SK-N-SH treated with all-trans-retinoic acid at 6 μM for 48 hours (cell line): ENCODE data around the gene RETREG1.

ENCODE experiments used
- ATAC-seq: fragments of 200-7000 bp; cut with Tn5 transposase; 3 replicates; pipeline ENCODE4 v1.9.1; 2020; ENCODE audit warnings: mild to moderate bottlenecking, moderate library complexity
- ARNTL ChIP-seq: fragments of 450-650 bp; formaldehyde crosslinking; IDR thresholded peaks from 2 replicates; pipeline ENCODE4 v1.5.0; 2020; ENCODE audit warnings: low read depth, mild to moderate bottlenecking, moderate library complexity, borderline replicate concordance
- BACH2 ChIP-seq: fragments of 250-450 bp; sonication (Bioruptor Pico); IDR thresholded peaks from 2 replicates; pipeline ENCODE4 v1.9.0; 2021; ENCODE audit warnings: mild to moderate bottlenecking, borderline replicate concordance
- CSDC2 ChIP-seq: fragments of 250-450 bp; sonication (Bioruptor Pico); IDR thresholded peaks from 2 replicates; pipeline ENCODE4 v1.5.0; 2020; ENCODE audit warnings: mild to moderate bottlenecking, moderate library complexity
- ESRRG ChIP-seq: fragments of 250-450 bp; sonication (Bioruptor Pico); IDR thresholded peaks from 2 replicates; pipeline ENCODE4 v1.6.1; 2021; ENCODE audit warnings: mild to moderate bottlenecking
- GLIS3 ChIP-seq: fragments of 250-450 bp; sonication (Bioruptor Pico); IDR thresholded peaks from 2 replicates; pipeline ENCODE4 v1.5.0; 2020; ENCODE audit warnings: mild to moderate bottlenecking, moderate library complexity
- ISL1 ChIP-seq: fragments of 250-450 bp; sonication (Bioruptor Pico); IDR thresholded peaks from 2 replicates; pipeline ENCODE4 v2.1.2; 2022; ENCODE audit warnings: mild to moderate bottlenecking, moderate library complexity
- OSR1 ChIP-seq: fragments of 250-450 bp; sonication (Bioruptor Pico); IDR thresholded peaks from 2 replicates; pipeline ENCODE4 v1.8.0; 2022; ENCODE audit warnings: moderate library complexity, mild to moderate bottlenecking, inconsistent platforms
- PATZ1 ChIP-seq: fragments of 250-450 bp; sonication (Bioruptor Pico); IDR thresholded peaks from 2 replicates; pipeline ENCODE4 v1.8.0; 2020; ENCODE audit warnings: mild to moderate bottlenecking, moderate library complexity, borderline replicate concordance
- PPARA ChIP-seq: fragments of 250-450 bp; sonication (Bioruptor Pico); IDR thresholded peaks from 2 replicates; pipeline ENCODE4 v1.5.0; 2020; ENCODE audit warnings: mild to moderate bottlenecking, borderline replicate concordance
- RARB ChIP-seq: fragments of 250-450 bp; sonication (Bioruptor Pico); IDR thresholded peaks from 2 replicates; pipeline ENCODE4 v1.8.0; 2021; ENCODE audit warnings: mild to moderate bottlenecking, moderate library complexity
- SNAI2 ChIP-seq: fragments of 250-450 bp; sonication (Bioruptor Pico); IDR thresholded peaks from 2 replicates; pipeline ENCODE4 v1.5.0; 2020; ENCODE audit warnings: mild to moderate bottlenecking, moderate library complexity
- TCF4 ChIP-seq: fragments of 250-450 bp; sonication (Bioruptor Pico); IDR thresholded peaks from 2 replicates; pipeline ENCODE4 v1.8.0; 2021; ENCODE audit warnings: mild to moderate bottlenecking, moderate library complexity, borderline replicate concordance
- TOX ChIP-seq: fragments of 250-450 bp; sonication (Bioruptor Pico); IDR thresholded peaks from 2 replicates; pipeline ENCODE4 v1.8.0; 2021; ENCODE audit warnings: mild to moderate bottlenecking, moderate library complexity, borderline replicate concordance
- TSHZ2 ChIP-seq: fragments of 250-450 bp; sonication (Bioruptor Pico); IDR thresholded peaks from 2 replicates; pipeline ENCODE4 v1.5.0; 2020; ENCODE audit warnings: mild to moderate bottlenecking, moderate library complexity
- ZFP3 ChIP-seq: fragments of 250-450 bp; sonication (Bioruptor Pico); IDR thresholded peaks from 2 replicates; pipeline ENCODE4 v1.5.0; 2020; ENCODE audit warnings: mild to moderate bottlenecking, moderate library complexity
- ZFP30 ChIP-seq: fragments of 450-650 bp; formaldehyde crosslinking; IDR thresholded peaks from 2 replicates; pipeline ENCODE4 v1.5.0; 2022; ENCODE audit warnings: mild to moderate bottlenecking, moderate library complexity
- ZNF565 ChIP-seq: fragments of 450-650 bp; formaldehyde crosslinking; conservative IDR thresholded peaks from 2 replicates; pipeline ENCODE4 v1.5.0; 2020; ENCODE audit warnings: low read depth, mild to moderate bottlenecking, moderate library complexity
- ZNF70 ChIP-seq: fragments of 450-650 bp; formaldehyde crosslinking; IDR thresholded peaks from 2 replicates; pipeline ENCODE4 v1.5.0; 2020; ENCODE audit warnings: mild to moderate bottlenecking, moderate library complexity
- ZNF8 ChIP-seq: fragments of 450-650 bp; formaldehyde crosslinking; IDR thresholded peaks from 2 replicates; pipeline ENCODE4 v1.5.0; 2020; ENCODE audit warnings: mild to moderate bottlenecking, moderate library complexity
- TF ChIP-seq, protein P1 (sequence below): fragments of 250-450 bp; sonication (Bioruptor Pico); IDR thresholded peaks from 2 replicates; pipeline ENCODE4 v1.5.1; 2020; ENCODE audit warnings: low read depth, mild to moderate bottlenecking, moderate library complexity
- TF ChIP-seq, protein P2 (sequence below): fragments of 250-450 bp; sonication (Bioruptor Pico); IDR thresholded peaks from 2 replicates; pipeline ENCODE4 v1.5.1; 2021; ENCODE audit warnings: mild to moderate bottlenecking, moderate library complexity

The RETREG1 gene

GRCh38 chr5:16592255-16592654 is 24.5 kb downstream of the RETREG1 start:
- ATAC-seq = no peak
- TF ChIP-seq PATZ1 (CRISPR knock-in tag) = no peak
- TF ChIP-seq, protein P1, sequence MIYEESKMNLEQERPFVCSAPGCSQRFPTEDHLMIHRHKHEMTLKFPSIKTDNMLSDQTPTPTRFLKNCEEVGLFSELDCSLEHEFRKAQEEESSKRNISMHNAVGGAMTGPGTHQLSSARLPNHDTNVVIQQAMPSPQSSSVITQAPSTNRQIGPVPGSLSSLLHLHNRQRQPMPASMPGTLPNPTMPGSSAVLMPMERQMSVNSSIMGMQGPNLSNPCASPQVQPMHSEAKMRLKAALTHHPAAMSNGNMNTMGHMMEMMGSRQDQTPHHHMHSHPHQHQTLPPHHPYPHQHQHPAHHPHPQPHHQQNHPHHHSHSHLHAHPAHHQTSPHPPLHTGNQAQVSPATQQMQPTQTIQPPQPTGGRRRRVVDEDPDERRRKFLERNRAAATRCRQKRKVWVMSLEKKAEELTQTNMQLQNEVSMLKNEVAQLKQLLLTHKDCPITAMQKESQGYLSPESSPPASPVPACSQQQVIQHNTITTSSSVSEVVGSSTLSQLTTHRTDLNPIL = no peak
- no peak for TF ChIP-seq ZNF8 (CRISPR knock-in tag)
- no peak for TF ChIP-seq ZFP30 (CRISPR knock-in tag)
- TF ChIP-seq ZNF70 (CRISPR knock-in tag) = no peak
- TF ChIP-seq, protein P2, sequence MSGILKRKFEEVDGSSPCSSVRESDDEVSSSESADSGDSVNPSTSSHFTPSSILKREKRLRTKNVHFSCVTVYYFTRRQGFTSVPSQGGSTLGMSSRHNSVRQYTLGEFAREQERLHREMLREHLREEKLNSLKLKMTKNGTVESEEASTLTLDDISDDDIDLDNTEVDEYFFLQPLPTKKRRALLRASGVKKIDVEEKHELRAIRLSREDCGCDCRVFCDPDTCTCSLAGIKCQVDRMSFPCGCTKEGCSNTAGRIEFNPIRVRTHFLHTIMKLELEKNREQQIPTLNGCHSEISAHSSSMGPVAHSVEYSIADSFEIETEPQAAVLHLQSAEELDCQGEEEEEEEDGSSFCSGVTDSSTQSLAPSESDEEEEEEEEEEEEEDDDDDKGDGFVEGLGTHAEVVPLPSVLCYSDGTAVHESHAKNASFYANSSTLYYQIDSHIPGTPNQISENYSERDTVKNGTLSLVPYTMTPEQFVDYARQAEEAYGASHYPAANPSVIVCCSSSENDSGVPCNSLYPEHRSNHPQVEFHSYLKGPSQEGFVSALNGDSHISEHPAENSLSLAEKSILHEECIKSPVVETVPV (CRISPR knock-in tag) = no peak
- TF ChIP-seq ESRRG (CRISPR knock-in tag) = no peak
- no peak for TF ChIP-seq ZNF565
- TF ChIP-seq ZFP3 (CRISPR knock-in tag) = no peak
- no peak for TF ChIP-seq TOX
- TF ChIP-seq TCF4 (CRISPR knock-in tag) = no peak
- TF ChIP-seq RARB (CRISPR knock-in tag) = no peak
- TF ChIP-seq ARNTL (CRISPR knock-in tag) = no peak
- no peak for TF ChIP-seq SNAI2 (CRISPR knock-in tag)

GRCh38 chr5:16590685-16591084 is 26.1 kb downstream of the RETREG1 start:
- no peak for TF ChIP-seq BACH2 (CRISPR knock-in tag)
- TF ChIP-seq PATZ1 (CRISPR knock-in tag) = no peak
- ATAC-seq = no peak

DNA sequence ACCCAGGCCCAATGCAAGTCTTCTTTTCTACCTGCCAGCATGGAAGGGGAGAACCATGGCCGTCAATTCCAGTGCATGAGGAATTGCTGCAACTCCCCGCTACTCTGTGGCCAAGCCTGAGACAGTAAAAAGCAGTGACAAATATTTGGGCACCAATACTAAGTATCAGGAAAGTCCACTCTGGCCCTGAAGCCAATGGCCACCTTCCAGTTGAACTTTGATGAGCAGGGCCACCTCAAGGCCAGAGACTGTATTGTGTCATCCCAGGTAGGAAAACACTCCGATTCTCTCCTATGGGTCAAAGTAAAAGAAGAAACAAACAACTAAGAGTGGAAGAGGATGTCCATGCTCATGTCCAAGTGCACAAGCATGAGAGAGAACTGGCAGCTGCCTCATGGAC is 27.1 kb downstream of the RETREG1 start:
- TF ChIP-seq ESRRG (CRISPR knock-in tag) (no peak), ZNF70 (CRISPR knock-in tag) (no peak), TOX (no peak), ISL1 (CRISPR knock-in tag) (no peak), ARNTL (CRISPR knock-in tag) (no peak), PPARA (CRISPR knock-in tag) (no peak), SNAI2 (CRISPR knock-in tag) (no peak), OSR1 (CRISPR knock-in tag) (no peak), ZFP30 (CRISPR knock-in tag) (no peak), CSDC2 (CRISPR knock-in tag) (no peak), GLIS3 (CRISPR knock-in tag) (no peak), TSHZ2 (CRISPR knock-in tag) (no peak)
- TF ChIP-seq, protein P2 (CRISPR knock-in tag) = no peak
- TF ChIP-seq, all 23 proteins: peak for 0
- ATAC-seq = no peak
